Epithelial cell of esophagus (primary cell): Measurements from ENCODE around the gene BIVM.

Experiments used
- DNase-seq: peaks from one replicate; pipeline ENCODE4 v3.0.0; 2010; ENCODE audit warnings: low read depth
- H3K4me3 ChIP-seq: 2 replicates; pipeline ENCODE4 v1.5.1; 2011; ENCODE audit warnings: mild to moderate bottlenecking, low read length, control low read depth
- CTCF ChIP-seq: IDR thresholded peaks from 2 replicates; pipeline ENCODE4 v1.5.1; 2011; ENCODE audit warnings: low read depth, mild to moderate bottlenecking, low read length, control low read depth, inconsistent platforms; ENCODE audit not compliant: insufficient read depth; ENCODE audit errors: missing control alignments

The BIVM gene

GRCh38 chr13:102848956-102849355, 50.0 kb downstream of the BIVM start:
- no peak for DNase-seq
- TF ChIP-seq CTCF: no peak

GRCh38 chr13:102852556-102852955, 53.6 kb downstream of the BIVM start:
- DNase-seq: no peak
- H3K4me3 ChIP-seq: no peak overlapping the region
- TF ChIP-seq CTCF: no peak

More at GRCh38 chr13:102848956-102849355, 50.0 kb downstream of the BIVM start:
- H3K4me3 ChIP-seq: no peak overlapping the region

- no peak overlapping the region for H3K4me3 ChIP-seq
- TF ChIP-seq CTCF: no peak
- no peak for DNase-seq
These were observed 55.8 kb downstream of the BIVM start for GRCh38 chr13:102854675-102855074.

GRCh38 chr13:102856557-102856956, 57.6 kb downstream of the BIVM start:
- peak; percentile 7 for DNase-seq
- TF ChIP-seq CTCF: no peak

GRCh38 chr13:102862624-102863210, 63.8 kb downstream of the BIVM start:
- no peak for TF ChIP-seq CTCF
- H3K4me3 ChIP-seq: no peak overlapping the region
- no peak for DNase-seq

More at GRCh38 chr13:102856557-102856956, 57.6 kb downstream of the BIVM start:
- no peak overlapping the region for H3K4me3 ChIP-seq

- no peak overlapping the region for H3K4me3 ChIP-seq
- no peak for DNase-seq
- no peak for TF ChIP-seq CTCF
These were observed 64.7 kb downstream of the BIVM start for GRCh38 chr13:102863590-102863989.

GRCh38 chr13:102868366-102868936, 69.5 kb downstream of the BIVM start:
- no peak for DNase-seq
- H3K4me3 ChIP-seq: no peak overlapping the region
- TF ChIP-seq CTCF: no peak
